GM21825 (cell line): Measurements from ENCODE around the gene WFIKKN2.

Experiments
- ATAC-seq: cut with Tn5 transposase; IDR thresholded peaks from one replicate; pipeline ENCODE4 v1.9.1; 2021; ENCODE audit warnings: mild to moderate bottlenecking, moderate library complexity; ENCODE audit not compliant: unreplicated experiment

Gene WFIKKN2

DNA sequence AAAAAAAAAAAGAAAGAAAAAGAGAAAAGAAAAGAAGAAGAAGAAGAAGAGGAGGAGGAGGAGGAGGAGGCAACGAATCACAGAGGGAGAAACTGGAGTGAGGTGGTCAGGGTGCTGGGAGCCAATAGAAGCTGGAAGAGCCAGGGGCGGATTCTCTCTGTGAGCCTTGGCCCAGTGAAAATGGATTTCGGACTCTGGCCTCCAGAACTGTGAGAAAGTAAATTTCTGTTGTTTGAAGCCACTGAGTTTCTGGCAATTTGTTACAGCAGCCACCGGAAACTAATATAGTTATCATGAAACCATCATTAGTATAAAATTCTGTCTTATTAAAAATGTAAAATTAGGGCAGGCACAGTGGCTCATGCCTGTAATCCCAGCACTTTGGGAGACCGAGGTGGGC, 27.7 kb upstream of the WFIKKN2 start:
- ATAC-seq: no peak

DNA sequence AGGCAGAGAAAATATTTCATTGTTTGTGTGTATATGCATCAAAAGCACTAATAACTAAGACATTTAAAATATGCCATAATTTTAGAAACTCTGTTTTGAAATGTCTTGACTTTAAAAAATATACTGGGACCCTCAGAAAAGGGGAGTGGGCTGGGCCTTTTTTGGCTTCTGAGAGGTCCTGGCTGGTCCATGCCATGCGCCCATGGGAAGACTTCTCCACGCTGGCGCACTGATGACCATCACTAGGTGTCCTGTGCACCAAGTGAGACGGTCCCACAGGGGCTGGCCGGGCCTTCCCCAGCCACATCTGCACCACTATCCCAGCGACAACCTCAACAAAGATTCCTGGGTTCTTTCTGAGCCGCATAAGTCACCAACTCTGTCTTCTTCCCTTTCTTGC, 27.0 kb upstream of the WFIKKN2 start:
- no peak for ATAC-seq

- no peak for ATAC-seq
These were observed 26.5 kb upstream of the WFIKKN2 start for GRCh38 chr17:50808888-50809287.

DNA sequence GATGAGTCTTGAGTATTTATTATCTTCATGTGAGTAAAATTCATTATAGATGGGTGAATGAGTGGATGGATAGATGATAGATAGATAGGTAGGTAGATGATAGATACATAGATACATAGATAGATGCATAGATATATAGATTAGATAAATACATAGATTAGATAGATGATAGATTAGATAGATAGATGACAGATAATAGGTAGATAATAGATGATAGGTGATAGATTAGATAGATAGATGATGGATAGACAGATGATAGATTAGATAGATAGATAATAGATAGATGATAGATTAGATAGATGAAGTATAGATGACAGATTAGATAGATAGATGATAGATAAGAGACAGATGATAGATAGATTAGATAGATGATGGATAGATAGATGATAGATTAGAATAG, 21.8 kb upstream of the WFIKKN2 start:
- ATAC-seq: no peak

GRCh38 chr17:50815400-50815799, 20.0 kb upstream of the WFIKKN2 start:
- ATAC-seq: no peak

- ATAC-seq: no peak
These were observed 19.1 kb upstream of the WFIKKN2 start for GRCh38 chr17:50816271-50816670.

- ATAC-seq: no peak
These were observed 18.3 kb upstream of the WFIKKN2 start for GRCh38 chr17:50816771-50817751.

- no peak for ATAC-seq
These were observed 17.5 kb upstream of the WFIKKN2 start for GRCh38 chr17:50817838-50818237.

DNA sequence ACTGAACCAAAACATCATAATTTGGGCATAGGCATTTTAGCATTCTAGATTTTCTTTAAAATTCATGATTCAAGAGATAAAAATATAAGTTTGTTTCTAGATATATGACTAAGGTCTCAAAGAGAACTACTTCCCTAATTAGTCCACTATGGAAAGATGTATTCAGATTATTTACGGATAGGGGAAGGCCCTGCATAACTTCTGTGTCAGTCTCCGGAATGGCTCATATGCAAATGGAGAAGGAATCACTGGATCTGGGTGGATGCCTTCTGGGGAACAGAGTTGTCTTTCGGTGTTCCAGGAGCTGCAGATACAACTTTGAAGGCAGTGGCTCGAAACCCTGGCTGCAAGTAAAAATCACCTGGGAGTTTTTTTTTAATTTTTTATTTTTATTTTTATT, 17.1 kb upstream of the WFIKKN2 start:
- no peak for ATAC-seq

GRCh38 chr17:50818921-50819657, 16.3 kb upstream of the WFIKKN2 start:
- no peak for ATAC-seq

DNA sequence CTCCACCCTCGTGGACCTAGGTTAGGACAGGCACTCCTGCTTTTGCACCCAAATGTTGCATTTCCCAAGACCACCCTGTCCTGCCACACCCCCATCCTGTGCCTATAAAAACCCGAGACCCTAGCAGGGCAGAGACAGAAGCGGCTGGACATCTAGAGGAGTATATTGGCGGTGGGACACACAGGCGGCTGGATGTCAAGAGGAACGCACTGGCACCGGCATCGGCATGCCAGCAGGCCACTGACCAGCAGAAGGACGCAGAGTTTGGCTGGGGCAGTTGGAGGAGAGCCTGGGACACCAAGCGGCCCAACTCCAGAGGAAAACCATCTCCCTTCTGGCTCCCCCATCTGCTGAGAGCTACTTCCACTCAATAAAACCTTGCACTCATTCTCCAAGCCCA, 14.7 kb upstream of the WFIKKN2 start:
- ATAC-seq: no peak

- no peak for ATAC-seq
These were observed 12.8 kb upstream of the WFIKKN2 start for GRCh38 chr17:50822550-50822949.

DNA sequence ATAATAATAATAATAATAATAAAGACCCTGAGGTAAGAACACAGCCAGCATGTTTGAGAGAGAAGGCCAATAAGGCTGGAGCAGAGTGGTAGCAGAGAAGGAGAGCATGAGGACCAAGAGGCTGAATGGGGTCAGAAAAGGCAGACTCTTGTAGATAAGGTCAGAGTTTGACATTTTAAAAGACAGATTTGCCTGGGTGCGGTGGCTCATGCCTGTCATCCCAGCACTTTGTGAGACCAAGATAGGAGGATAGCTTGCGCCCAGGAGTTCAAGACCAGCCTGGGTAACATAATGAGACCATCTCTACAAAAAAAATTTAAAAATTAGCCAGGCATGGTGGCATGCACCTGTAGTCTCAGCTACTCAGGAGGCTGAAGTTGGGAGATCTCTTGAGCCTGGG, 11.0 kb upstream of the WFIKKN2 start:
- no peak for ATAC-seq

GRCh38 chr17:50825188-50825587, 10.2 kb upstream of the WFIKKN2 start:
- no peak for ATAC-seq

- ATAC-seq: peak; percentile 75
These were observed 6.7 kb upstream of the WFIKKN2 start for GRCh38 chr17:50828508-50829170.

GRCh38 chr17:50829332-50829731, 6.1 kb upstream of the WFIKKN2 start:
- no peak for ATAC-seq

DNA sequence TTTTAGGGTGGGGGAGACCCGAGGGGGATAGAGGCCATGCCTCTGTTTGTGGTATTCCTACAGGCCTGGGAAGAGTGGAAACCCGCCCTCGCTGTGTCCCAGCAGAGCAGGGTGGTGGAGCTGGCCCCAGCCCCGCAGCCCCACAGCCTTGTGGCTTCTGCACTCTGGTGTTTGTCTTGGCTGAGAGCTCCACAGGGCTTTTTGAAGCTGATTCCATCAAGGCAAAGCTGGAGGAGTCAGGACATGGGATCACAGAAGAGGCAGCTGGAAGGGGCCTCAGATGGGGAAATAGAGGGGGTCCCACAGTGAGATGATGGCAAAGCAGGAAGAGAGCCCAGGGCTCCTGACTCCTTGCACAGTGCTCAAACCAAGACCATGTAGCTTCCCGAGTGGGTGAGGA, 5.0 kb upstream of the WFIKKN2 start:
- ATAC-seq: no peak

GRCh38 chr17:50830994-50831393, 4.4 kb upstream of the WFIKKN2 start:
- ATAC-seq: no peak

- no peak for ATAC-seq
These were observed 3.9 kb upstream of the WFIKKN2 start for GRCh38 chr17:50831471-50831928.

DNA sequence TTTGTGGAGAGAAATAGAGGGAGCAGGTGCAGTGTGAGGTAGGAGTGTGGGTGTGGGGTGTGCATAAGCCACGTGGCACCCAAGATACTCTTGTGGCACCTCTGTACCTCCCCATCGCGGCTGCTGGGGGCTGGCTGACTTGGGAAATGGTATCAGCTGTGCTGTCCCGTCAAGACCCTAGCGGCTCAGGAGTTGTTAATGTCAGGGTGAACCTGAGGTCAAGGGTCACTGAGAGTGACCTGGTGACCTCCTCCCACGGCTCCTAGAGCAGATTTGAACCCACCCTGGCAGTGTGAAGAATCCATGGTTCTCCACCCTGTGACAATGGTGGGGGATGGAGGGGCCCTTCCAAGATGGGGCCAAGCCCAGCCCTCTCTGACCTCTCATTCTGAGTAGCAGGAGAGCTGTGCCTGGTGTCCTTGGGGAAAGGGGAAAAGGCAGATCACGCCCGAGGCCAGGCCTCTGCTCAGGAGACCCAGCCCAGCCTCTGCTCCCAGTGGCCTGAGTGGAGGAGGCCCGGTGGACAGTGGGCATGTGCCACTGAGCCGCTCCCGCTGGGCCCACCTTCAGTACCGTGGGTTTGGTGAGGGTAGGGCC, 3.0 kb upstream of the WFIKKN2 start:
- ATAC-seq: no peak

GRCh38 chr17:50832864-50833381, 2.5 kb upstream of the WFIKKN2 start:
- no peak for ATAC-seq
